Activated CD4-positive, alpha-beta T cell treated with anti-CD3 and anti-CD28 coated beads, Interleukin-10, Interleukin-2, amounts not matched to agents 100 ng/mL and 50 ng/mL, durations not matched to agents 16 hours and 8 hours (primary cell): ENCODE results near the gene MEIS3.
A peak's percentile ranks its signal among the peaks of the same experiment; 100 is the strongest.

Experiments used
- DNase-seq: peaks from one replicate; pipeline ENCODE4 v3.0.0-alpha.2; 2020

The MEIS3 gene

DNA sequence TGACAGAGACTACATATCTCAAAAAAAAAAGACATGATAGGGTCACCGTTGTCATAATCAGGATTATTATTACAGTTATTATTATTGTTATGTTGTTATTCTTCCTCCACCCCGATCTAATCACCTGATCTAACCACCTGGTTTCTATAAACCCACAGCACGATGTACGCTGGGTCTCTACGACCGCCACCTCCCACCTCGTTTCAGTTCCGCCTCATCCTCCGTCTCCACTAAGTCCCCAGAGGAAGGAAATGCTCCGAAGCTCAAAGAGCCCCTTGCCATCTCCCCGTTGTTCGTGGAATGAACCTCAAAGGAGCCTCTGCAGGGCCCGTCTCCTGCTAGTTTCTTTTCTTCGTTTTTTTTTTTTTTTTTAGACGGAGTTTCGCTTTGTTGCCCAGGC is 15.9 kb upstream of the MEIS3 start:
- peak; percentile 52 for DNase-seq

DNA sequence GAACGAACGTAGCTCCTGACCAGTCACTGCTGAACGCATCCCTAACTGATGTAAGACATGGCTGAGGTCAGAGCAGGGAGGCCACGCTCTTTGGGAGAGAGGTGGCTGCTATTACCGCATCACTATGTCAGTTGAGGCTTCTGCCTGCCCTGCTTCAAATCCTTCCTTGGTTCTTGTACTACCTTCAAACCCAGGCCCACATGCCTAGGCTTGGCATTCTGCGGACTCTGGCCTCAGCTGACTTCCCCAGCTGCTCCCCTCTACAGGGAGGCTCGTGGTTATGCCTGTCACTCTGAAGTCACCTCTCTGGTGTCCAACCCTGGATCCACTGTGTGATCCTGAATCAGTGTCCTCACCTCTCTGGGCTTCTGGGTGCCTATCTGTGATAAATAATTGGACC is 14.8 kb upstream of the MEIS3 start:
- no peak for DNase-seq

DNA sequence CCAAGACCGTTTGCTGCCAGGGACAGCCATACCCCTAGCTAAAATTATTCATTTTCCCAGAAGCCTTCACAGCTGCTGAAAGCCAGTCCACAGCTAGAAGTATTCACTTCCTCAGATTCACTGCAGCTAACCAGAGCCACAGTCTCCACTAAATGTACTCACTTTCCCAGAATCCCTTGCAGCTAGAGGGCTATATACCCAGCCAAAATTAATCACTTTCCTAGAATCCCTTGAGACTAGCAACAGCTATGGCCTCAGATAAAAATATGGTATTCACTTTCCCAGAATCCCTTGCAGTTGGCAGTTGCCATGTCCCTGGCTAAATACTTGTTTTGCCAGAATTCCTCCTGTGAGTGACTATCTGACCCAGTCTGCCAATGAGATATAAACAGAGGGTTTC is 13.8 kb upstream of the MEIS3 start:
- DNase-seq: no peak

DNA sequence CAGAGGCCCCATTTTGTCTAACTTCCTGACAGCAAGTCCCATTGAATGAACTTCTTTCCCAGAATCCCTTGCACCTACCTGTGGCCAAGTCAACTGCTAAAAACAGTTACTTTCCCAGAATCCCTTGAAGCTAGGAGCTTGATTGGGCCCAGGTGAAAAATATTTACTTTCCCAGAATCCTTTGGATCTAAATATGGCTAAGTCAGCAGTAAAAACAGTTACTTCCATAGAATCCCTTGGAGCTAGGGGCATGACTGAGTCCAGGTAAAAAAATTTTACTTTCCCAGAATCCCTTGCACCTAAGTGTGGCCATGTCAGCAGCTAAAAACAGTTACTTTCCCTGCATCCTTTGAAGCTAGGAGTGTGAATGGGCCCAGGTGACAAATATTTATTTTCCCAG is 13.2 kb upstream of the MEIS3 start:
- no peak for DNase-seq

DNA sequence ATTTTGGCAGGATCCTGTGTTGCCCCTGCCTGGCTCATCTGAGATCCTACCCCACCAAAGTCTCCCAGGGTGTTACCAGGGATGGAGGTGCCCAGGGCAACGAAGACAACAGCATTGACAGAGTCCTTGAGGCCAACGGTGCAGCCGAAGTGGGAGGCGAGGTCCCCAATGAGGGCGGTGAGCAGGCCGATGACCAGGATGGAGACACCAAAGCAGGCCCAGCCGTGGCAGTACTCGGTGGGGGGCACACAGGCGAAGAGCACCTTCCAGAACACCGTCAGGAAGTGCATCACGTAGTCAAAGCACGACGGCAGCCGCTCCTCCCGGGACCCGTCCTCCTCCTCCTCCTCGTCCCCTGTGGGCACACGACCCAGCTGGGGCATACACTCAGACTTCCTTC is 12.8 kb upstream of the MEIS3 start:
- no peak for DNase-seq

DNA sequence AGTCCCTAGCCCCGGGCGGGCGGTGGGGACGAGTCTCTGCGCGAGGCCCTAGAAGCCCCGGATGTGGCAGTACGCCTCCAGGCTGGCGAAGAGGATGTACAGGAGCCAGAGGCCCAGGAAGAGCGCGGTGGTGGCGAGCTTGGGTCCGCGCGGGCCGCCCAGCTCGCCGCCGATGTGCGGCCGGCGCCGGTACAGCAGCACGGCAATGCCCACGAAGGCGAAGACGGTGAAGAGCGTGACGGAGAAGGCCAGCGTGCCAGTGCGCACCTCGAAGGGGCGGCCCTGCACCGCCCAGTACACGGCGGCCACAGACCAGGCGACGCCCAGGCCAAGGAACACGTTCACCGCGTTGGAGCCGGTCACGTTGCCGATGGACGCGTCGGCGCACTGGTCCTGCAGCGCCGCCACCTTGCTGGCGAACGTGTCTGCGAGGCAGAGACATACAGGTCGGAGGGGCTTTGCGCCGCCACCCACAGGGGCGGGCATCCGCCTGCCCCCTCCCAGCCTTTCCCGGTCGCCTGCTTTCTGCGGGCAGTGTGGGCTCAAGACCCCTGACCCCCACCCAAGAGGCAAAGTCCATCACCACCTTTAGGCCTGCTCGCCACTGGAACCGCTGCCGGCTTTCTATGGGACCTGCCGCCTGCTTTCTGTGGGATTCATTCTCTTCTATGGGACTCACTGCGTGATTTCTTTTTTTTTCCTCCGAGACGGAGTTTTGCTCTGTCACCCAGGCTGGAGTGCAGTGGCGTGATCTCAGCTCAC is 10.9 kb upstream of the MEIS3 start:
- peak; percentile 44 for DNase-seq

DNA sequence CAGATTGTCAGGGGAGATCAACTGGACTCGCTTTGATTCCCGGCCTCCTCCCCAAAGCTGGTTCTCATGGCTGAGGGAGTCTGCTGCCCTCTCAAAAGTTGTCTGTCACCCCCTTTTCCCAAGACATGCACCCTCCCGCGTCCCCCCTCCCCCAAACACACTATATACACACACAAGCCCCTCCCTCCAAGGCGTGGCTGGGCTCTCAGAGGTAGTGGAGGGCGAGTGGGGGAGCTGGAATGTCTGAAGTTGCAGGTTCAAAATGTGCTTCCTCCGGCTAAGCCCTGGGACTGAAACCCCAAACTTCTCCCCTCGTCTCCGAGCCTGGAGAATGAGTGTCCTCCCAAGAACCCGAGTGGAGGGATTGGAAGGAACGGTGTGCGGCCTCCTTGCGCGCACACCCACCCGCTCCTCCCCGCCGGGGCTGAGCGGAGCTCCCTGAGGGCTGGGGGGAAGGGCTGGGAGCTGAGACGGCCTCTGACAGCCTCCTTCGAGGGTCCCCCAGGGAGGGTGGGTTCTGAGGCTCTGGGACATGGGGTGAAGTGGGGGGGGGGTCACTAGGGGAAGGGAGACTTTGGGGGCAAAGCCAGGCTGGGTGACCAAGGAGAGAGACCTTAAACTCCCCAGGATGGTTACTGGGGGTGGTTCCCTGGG is 9.9 kb upstream of the MEIS3 start:
- DNase-seq: no peak

DNA sequence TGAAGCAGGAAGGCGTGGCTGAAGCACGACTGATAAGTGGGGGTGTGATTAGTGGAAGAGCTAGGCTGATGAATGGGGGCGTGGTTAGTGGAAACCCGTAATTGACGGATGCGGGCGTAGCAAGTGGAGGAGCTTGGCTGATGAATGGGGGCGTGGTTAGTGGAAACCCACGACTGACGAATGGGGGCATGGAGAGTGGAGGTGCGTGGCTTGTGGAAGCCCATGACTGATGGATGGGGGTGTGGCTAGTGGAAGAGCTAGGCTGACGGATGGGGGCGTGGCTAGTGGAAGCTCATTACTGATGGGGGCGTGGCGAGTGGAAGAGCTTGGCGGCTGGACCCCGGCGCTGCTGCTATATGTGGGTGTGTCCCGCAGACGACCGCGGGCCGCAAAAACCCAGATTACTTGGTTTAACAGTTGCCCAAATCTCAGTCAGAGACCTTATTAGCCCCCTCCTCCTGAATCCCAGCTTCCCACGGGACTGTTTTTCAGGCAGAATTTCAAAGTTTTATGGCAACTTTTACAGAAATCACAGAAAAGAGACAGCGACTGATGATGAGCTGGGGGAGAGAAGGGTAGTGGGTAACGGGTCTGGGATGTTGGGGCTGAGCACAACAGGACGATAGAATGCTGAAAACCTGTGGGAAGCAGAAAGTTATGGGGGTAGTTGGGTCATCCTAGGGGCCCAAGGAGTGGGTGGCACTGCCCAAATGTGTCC is 9.0 kb upstream of the MEIS3 start:
- DNase-seq: peak; percentile 94

DNA sequence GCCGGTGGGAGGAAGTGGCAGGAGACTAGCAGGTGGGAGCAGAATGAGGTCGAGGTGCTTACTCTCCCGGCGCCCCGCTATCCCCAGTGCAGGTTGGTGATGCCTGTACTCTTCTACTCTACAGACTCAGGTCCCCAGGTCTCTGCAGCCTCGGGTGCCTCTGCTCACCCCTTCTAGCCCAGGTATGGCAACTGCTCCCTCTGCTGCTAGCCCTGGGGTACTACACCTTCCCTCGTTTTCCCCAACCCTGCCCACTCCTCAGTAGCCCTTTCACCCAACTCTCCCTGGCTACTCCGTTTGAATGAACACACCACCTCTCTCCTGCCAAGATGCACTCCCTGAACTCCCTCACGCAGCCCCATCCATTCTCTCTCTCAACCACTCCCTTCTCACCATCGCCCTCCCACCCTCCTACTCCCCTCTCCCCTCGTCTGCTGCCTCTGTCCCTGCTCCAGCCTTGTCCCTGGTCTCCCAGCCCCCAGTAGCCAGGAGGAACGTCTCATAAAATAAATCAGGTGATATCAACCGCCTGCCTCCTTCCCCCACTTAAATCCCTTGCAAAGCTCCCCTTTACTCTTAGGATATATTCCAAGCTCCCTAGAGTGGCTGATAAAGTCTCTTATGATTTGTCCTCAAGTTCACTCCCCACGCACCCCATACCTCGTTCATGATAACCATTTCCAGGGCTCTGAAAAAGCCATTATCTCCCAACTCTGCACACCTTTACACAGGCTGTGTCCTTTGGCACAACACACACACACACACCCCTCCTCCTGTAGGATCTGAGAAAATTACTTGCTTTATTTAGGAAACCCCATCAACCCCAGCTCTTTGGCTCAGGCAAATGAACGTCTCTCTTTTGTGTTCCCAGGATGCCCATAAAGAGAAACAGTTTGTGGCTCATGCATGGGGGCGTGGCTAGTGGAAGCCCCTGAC is 8.2 kb upstream of the MEIS3 start:
- DNase-seq: peak; percentile 80

DNA sequence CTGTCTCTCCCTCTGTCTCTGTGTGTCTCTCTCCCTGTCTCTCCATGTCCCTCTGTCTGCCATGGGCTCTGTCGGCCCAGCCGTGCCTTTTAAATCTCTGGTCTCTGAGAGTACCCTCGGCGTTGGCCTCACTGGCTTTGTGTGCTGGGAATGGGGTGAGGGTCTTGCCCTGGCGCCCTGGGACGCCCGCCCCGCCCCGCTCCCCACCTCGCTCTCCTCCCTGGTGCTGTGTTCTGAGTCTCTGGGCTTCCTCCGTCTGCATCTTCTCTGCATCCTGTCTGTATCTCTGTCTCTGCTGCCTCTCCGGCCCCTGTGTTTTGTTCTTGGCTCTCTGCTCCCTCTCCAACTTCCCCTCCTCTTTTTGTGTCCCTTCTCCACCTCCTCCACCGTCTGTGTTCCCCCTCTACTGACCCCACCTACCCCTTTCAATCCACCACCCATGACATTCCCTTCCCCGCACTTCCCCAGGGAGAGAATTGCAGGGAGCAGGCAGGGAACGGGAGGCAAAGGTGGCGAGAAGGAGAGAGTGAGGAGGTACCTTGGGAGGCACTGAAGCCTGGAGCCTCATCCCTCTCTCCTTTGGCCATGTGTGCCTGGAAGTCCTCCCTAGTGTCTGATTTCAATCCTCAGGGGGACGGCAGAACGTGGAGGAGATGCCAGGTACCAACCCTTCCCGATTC is 4.0 kb upstream of the MEIS3 start:
- no peak for DNase-seq

DNA sequence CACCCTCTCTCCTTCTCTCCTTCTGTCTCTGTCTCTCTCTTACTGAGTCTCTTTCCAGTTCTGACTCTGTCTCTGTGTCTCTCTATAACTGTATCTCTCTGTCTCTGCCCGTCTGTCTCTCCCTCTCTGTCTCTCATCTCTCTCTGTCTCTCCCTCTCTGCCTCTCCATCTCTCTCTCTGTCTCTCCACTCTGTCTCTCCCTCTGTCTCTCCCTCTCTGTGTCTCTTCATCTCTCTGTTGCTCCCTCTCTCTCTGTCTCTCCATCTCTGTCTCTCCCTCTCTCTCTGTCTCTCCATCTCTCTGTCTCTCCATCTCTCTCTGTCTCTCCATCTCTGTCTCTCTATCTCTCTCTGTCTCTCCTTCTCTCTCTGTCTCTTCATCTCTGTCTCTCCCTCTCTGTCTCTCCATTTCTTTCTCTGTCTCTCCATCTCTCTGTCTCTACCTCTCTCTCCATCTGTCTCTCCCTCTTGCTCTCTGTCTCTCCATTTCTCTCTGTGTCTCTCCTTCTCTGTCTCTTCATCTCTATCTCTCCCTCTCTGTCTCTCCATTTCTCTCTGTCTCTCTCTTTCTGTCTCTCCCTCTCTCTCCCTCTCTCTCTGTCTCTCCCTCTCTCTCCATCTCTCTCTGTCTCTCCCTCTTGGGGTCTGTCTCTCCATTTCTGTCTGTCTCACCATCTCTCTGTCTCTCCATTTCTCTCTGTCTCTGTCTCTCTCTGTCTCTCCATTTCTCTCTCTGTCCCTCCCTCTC is 3.3 kb upstream of the MEIS3 start:
- DNase-seq: no peak

DNA sequence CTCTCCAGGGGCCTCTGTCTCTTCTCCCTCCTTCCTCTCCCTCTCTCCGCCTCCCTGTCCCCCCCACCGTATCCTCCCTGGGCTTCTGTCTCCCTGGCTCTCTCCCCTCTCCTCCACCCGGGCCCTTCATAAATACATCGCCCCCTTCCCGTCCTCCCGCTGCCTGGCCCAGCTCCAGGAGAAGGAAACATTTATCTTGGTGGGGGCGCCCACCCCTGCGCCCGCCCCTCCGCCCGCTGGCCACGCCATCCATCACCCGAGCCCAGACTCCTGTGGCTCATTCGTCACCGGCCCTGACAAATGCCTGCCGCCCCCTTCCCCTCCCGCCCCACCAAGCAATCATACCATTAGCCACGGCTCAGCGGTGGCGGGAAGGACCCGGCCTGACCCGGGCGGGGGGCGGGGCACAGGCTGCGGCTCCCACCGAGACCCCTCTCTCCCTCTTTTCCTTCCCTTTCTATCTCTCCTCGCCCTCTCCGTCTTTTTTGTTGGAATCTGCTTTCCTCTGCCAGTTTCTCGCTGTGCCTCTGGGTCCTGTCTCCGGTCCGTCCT is 2.6 kb upstream of the MEIS3 start:
- no peak for DNase-seq

DNA sequence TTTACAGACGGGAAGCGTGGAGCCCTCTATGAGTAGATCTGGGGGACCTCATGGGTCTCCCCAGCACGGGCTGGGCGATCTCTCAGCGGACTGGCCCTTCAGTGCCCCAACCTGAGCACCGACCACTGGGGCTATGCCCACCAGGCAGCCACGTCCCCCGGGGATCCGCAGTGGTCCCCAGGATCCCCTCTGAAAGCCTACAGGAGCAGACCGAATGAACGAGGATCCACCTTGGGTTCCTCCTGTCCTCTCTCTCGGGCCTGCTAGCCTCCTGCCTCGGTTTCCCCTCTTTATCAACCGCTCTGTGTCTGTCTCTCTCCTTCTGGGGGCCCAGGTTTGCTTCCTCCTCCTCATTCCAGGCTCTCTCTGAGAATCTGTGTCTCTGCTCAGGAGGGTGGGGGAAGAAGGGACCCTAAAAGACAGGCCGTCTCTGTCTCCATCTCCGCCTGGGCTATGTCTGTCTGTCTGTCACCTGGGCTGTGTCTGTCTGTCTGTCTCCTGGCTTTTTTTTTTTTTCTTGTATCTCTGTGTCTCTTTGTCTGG is 2.0 kb upstream of the MEIS3 start:
- no peak for DNase-seq

DNA sequence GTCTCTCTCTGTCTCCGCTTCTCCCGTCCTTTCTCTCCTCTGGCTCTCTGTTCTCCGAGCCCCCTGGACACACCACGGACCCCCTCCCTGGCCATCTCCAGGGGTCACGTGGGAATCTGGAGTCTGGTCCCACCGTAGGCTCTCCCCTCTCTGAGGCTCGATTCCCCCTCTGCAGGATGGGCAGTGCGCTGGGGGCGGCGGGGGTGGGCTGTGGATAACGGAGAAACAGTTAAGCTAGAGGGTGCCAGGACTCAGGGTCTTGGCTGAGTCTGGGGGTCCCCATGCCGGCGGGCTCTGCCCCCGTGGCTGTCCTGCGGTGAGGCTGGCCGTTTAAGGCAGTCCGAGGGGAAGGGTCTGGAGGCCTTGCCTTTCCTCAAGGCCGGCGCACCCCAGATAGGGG is 462 bp upstream of the MEIS3 start:
- no peak for DNase-seq

DNA sequence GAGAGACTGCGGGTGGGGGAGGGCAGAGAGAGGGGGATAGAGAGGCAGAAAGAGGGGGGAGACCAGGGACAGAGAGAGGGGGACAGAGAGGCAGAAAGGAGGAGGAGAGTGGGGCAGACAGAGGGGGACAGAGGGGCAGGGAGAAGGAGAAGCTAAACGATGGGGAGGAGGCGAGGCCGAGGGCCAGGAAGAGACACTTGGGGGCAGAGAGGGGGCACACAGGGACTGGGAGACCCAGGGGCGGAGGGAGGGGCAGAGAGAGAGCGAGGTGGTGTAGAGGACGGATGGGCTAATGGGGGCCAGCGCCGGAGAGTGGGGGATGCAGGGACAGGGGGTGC is 666 bp downstream of the MEIS3 start:
- DNase-seq: no peak

DNA sequence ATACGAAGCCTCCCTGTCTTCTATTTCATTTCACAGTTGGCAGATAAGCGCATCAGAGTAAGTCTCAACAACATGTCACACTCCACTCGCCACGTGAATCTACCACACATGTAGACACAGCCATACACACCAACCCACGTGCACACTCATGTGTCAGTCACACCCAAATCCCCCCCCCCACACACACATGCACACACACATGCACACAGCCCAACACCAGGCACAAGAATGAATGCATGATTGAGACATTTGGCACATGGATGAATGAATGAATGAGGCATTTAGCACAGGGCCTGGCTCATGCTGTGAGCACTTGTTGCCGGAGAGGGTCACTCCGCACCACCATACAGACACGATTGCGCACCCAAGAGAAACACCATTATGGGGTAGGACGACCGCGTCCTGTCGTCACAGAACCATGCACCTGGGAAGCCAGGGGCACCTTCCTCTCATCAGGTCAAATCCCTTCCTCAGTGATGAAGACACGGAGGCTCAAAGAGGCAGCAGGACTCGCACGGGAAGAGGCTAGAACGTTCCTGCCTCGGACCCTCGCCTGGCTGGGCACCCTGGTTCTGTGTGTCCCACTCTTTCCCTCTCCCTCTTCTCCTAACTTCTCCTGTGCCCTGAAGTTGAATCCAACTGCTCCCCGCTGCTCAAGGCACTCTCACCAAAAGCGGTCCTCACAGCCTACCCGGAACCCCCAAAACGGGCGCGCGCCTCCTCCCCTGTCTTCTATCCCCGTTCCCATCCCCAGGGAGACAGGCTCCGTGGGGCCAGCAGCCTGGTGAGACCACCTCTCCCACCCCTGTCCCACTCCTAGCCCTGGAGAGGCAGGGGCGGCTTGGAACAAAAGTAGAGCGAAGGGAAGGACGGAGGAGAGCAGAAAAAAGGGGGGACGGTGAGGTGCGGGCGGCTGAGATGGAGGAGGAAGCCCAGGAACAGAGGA is 1.3 kb downstream of the MEIS3 start:
- DNase-seq: no peak

DNA sequence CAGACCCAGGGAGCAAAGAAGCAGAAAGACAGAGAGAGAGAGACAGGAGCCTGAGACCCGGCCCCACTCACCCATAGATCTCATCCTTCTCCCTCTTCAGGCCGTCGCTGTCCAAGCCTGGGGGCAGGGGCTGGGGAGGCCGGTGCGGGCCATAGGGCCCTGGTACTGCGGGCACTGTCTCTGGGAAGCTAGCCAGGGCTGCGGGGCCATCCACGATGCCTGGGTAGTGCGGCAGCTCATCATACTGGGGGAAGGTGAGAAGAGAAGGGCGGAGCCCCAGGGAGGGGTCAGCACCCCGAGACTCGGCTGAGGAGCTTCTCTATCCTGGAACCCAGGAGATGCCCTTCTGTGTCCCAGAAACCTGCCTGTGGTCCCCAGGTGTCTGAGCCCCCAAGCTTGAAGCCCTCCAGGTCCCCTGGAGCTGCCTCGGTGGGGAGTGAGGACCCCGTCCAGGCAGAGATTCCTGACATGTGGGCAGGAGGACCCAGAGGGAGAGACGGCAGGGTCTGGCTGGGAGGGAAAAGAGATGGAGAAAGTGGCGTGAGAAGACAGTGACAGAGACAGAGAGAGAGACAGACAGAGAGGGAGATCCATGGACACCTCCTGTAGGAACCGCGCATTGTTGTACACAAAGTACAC is 2.1 kb downstream of the MEIS3 start:
- no peak for DNase-seq

DNA sequence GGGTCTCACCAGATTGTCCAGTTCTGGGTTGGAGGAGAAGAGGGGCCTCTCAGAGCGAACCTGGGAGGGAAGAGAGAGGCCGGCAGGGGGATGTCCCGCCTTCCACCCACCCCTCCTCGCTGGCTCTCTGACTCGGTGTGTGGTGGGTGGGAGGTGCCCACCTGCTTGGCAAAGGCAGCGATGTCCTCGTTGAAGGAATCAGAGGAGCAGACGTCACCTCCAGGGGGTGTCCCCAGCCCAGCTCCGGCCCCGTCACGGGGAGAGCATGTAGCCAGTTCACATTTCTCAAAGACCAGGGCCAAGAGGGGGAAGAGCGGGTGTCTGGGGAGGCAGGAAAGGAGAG is 2.7 kb downstream of the MEIS3 start:
- no peak for DNase-seq

DNA sequence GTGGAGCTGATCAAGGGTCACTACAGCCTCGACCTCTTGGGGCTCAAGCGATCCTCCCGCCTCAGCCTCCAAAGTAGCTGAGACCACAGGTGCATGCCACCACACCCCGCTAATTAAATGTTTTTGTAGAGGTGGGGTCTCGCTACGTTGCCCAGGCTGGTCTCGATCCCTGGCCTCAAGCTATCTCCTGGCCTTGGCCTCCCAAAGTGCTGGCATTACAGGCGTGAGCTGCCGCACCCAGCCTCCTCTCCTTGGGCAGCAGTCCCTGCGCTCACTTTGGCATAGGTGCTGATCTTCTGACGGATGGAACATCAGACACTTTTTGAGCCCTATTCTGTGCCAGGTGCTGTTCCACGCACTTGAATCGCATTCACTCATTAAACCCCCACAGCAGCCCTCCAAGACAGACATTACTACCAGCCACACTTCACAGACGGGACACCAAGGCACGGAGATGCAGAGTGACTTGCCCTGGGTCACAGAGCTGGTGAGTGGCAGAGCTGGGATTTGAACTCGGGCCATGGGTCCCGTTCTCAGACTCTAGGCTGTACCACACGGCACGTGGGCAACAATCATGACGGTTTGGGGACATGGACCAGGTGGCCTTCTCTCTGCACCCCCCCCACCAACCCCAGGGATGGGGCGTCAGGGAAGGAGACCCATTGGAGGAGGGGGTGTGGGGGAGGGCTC is 3.2 kb downstream of the MEIS3 start:
- DNase-seq: no peak
